Measurements from ENCODE around the gene AUH. TPM values are rescaled to one million over a fixed set of nuclear protein-coding genes. Genes with fewer than 3 reads are reported as not detected.

Gene AUH
- total and polyA plus RNA-seq, 2 donors (not counting 1 experiment from before 2014, with no cell fraction given), result 5.2 to 29.1 TPM

GRCh38 chr9:91359734-91360470 lies 1.8 kb downstream of the AUH start:
- WGBS (ENCODE audit: insufficient coverage), result 78% methylated on average over 4 of the region's 7 CpGs
- Mint-ChIP-seq H3K27me3 (no peaks in the 10 kb centered on the region), H3K4me3 (peak overlapping the region; percentile 98), H3K27ac (no peak overlapping the region), H3K4me1 (peaks cover 38% of the 10 kb centered on the region), H3K9me3 (ENCODE audit: insufficient read depth) (no peaks in the 10 kb centered on the region)
- ChIA-PET CTCF (interaction anchor here (0.6 to 3.0 kb wide), 5 partner anchors 50 to 446 kb away, joined by 3 to 20 read pairs (median 4); partner anchors contain the start of gene NFIL3), POLR2A (no interaction called here)
- Histone ChIP-seq H3K9me3 (ENCODE audit: control extremely low read depth in 1 of 3, control insufficient read depth in 2 of 3, insufficient read depth in 1 of 3, low read length in 2 of 3) (peaks cover 0 to 10% (median 4%) of the 10 kb centered on the region in 3 donors), H3K4me1 (ENCODE audit: control insufficient read depth in 2 of 2, insufficient read depth in 2 of 2, low read length in 2 of 2) (peaks cover 16 to 19% of the 10 kb centered on the region in 2 donors), H3K36me3 (replicated peaks in 1 of 2; ENCODE audit: control extremely low read depth in 1 of 2, control insufficient read depth in 1 of 2, extremely low read depth in 1 of 2, insufficient read depth in 2 of 2, low read length in 1 of 2) (peaks cover 4 to 21% of the 10 kb centered on the region in 2 experiments), H4K20me1 (ENCODE audit: control insufficient read depth, insufficient read depth, low read length, poor library complexity, severe bottlenecking) (peaks cover 33% of the 10 kb centered on the region), H3K27me3 (replicated peaks in 1 of 4; ENCODE audit: control extremely low read depth in 1 of 4, control insufficient read depth in 3 of 4, insufficient read depth in 4 of 4, low read length in 3 of 4) (no peaks in the 10 kb centered on the region), H3K9ac (ENCODE audit: low read length) (peak overlapping the region; percentile 65), H3K79me2 (ENCODE audit: control insufficient read depth, insufficient read depth, low read length) (peaks cover 56% of the 10 kb centered on the region), H3K27ac (ENCODE audit: low read length in 2 of 2) (no peak overlapping the region), H2AFZ (ENCODE audit: insufficient read depth, low read depth, low read length, poor library complexity, severe bottlenecking) (no peak overlapping the region), H3K4me2 (replicated peaks; ENCODE audit: low read depth, low read length, poor library complexity, severe bottlenecking) (peak overlapping the region; percentile 79), H3K4me3 (ENCODE audit: control extremely low read depth in 1 of 5, extremely low read depth in 1 of 5, insufficient read depth in 1 of 5, low read depth in 2 of 5, low read length in 4 of 5) (no peak overlapping the region)
- DNase-seq (no peak), ATAC-seq (ENCODE audit: low read depth) (no peak)
- TF ChIP-seq EZH2 (IDR thresholded peaks at IDR 0.05; ENCODE audit: borderline replicate concordance, insufficient read depth, low read depth, low read length, poor library complexity, severe bottlenecking) (no peak), CTCF (IDR thresholded peaks at IDR 0.05) (no peak)
- intact Hi-C loops (cut with micrococcal nuclease), result loop anchor here (5.0 kb wide), 1 partner anchor 168 kb away; no protein-coding TSS in a partner anchor

- H3K27ac Mint-ChIP-seq, result no peak overlapping the region
Measured at GRCh38 chr9:91359083-91359482, 2.6 kb downstream of the AUH start.

More at GRCh38 chr9:91359083-91359482, 2.6 kb downstream of the AUH start:
- no peak overlapping the region for H3K27ac ChIP-seq (ENCODE audit: low read length in 2 of 2)
- ATAC-seq (ENCODE audit: low read depth) (no peak), DNase-seq (no peak)
- H3K9ac ChIP-seq (ENCODE audit: low read length), result no peak overlapping the region
- H3K27me3 ChIP-seq (replicated peaks in 1 of 4; ENCODE audit: control extremely low read depth in 1 of 4, control insufficient read depth in 3 of 4, insufficient read depth in 4 of 4, low read length in 3 of 4), result no peaks in the 10 kb centered on the region
- no peak overlapping the region for H3K4me3 ChIP-seq (ENCODE audit: control extremely low read depth in 1 of 5, extremely low read depth in 1 of 5, insufficient read depth in 1 of 5, low read depth in 2 of 5, low read length in 4 of 5)
- H3K36me3 ChIP-seq (replicated peaks in 1 of 2; ENCODE audit: control extremely low read depth in 1 of 2, control insufficient read depth in 1 of 2, extremely low read depth in 1 of 2, insufficient read depth in 2 of 2, low read length in 1 of 2), result peaks cover 6 to 25% of the 10 kb centered on the region in 2 experiments
- H3K27me3 Mint-ChIP-seq, result no peaks in the 10 kb centered on the region
- intact Hi-C loops (cut with micrococcal nuclease), result no loop called here
- 50% methylated on average over 1 of the region's 2 CpGs for WGBS (ENCODE audit: insufficient coverage)
- peaks cover 33% of the 10 kb centered on the region for H4K20me1 ChIP-seq (ENCODE audit: control insufficient read depth, insufficient read depth, low read length, poor library complexity, severe bottlenecking)
- H3K4me3 Mint-ChIP-seq, result no peak overlapping the region
- peaks cover 16 to 19% of the 10 kb centered on the region in 2 donors for H3K4me1 ChIP-seq (ENCODE audit: control insufficient read depth in 2 of 2, insufficient read depth in 2 of 2, low read length in 2 of 2)
- peaks cover 38% of the 10 kb centered on the region for H3K4me1 Mint-ChIP-seq
- TF ChIP-seq EZH2 (IDR thresholded peaks at IDR 0.05; ENCODE audit: borderline replicate concordance, insufficient read depth, low read depth, low read length, poor library complexity, severe bottlenecking) (no peak), CTCF (IDR thresholded peaks at IDR 0.05) (no peak)
- ChIA-PET POLR2A (no interaction called here), CTCF (interaction anchor here (0.6 kb wide), 1 partner anchor 424 kb away, joined by 5 read pairs; no protein-coding TSS in a partner anchor)
- H3K9me3 ChIP-seq (ENCODE audit: control extremely low read depth in 1 of 3, control insufficient read depth in 2 of 3, insufficient read depth in 1 of 3, low read length in 2 of 3), result peaks cover 0 to 2% (median 0%) of the 10 kb centered on the region in 3 donors
- H3K79me2 ChIP-seq (ENCODE audit: control insufficient read depth, insufficient read depth, low read length), result peaks cover 56% of the 10 kb centered on the region
- H2AFZ ChIP-seq (ENCODE audit: insufficient read depth, low read depth, low read length, poor library complexity, severe bottlenecking), result no peak overlapping the region
- no peak overlapping the region for H3K4me2 ChIP-seq (replicated peaks; ENCODE audit: low read depth, low read length, poor library complexity, severe bottlenecking)
- no peaks in the 10 kb centered on the region for H3K9me3 Mint-ChIP-seq (ENCODE audit: insufficient read depth)

Measured in B cell (primary cell).